ENCODE data around the gene KIAA0586. TPM values are rescaled to one million over a fixed set of nuclear protein-coding genes. Genes with fewer than 3 reads are reported as not detected.

The KIAA0586 gene
- total RNA-seq, 1 donor from 2014 or later = 19.7 TPM

DNA sequence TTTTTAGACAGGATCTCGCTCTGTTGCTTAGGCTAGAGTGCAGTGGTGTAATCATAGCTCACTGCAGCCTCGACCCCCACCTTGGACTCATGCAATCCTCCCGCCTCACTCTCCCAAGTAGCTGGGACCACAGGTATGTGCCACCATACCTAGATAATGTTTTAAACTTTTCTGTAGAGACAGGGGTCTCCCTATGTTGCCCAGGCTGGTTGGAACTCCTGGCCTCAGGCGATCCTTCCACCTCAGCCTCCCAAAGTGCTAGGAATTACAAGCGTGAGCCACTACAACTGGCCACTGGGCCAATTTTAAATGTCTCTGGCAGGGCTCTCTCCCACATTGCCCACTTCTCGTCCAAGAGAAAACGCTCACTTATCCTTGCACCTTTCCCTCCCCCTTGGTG, 143.7 kb downstream of the KIAA0586 start:
- no peaks in the 10 kb centered on the region for H3K27me3 Mint-ChIP-seq (ENCODE audit: low read depth)
- no peak for DNase-seq (ENCODE audit: low spot score in 2 of 2, unreplicated experiment in 2 of 2)
- TF ChIP-seq, protein P1, sequence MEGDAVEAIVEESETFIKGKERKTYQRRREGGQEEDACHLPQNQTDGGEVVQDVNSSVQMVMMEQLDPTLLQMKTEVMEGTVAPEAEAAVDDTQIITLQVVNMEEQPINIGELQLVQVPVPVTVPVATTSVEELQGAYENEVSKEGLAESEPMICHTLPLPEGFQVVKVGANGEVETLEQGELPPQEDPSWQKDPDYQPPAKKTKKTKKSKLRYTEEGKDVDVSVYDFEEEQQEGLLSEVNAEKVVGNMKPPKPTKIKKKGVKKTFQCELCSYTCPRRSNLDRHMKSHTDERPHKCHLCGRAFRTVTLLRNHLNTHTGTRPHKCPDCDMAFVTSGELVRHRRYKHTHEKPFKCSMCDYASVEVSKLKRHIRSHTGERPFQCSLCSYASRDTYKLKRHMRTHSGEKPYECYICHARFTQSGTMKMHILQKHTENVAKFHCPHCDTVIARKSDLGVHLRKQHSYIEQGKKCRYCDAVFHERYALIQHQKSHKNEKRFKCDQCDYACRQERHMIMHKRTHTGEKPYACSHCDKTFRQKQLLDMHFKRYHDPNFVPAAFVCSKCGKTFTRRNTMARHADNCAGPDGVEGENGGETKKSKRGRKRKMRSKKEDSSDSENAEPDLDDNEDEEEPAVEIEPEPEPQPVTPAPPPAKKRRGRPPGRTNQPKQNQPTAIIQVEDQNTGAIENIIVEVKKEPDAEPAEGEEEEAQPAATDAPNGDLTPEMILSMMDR (IDR thresholded peaks at IDR 0.05; ENCODE audit: unreplicated experiment) = no peak
- H3K36me3 Mint-ChIP-seq = no peaks in the 10 kb centered on the region
- H3K9me3 Mint-ChIP-seq = no peaks in the 10 kb centered on the region
- H3K4me1 Mint-ChIP-seq = peaks cover 21% of the 10 kb centered on the region
- no peak overlapping the region for H3K27ac Mint-ChIP-seq
- H3K4me3 Mint-ChIP-seq = no peak overlapping the region

DNA sequence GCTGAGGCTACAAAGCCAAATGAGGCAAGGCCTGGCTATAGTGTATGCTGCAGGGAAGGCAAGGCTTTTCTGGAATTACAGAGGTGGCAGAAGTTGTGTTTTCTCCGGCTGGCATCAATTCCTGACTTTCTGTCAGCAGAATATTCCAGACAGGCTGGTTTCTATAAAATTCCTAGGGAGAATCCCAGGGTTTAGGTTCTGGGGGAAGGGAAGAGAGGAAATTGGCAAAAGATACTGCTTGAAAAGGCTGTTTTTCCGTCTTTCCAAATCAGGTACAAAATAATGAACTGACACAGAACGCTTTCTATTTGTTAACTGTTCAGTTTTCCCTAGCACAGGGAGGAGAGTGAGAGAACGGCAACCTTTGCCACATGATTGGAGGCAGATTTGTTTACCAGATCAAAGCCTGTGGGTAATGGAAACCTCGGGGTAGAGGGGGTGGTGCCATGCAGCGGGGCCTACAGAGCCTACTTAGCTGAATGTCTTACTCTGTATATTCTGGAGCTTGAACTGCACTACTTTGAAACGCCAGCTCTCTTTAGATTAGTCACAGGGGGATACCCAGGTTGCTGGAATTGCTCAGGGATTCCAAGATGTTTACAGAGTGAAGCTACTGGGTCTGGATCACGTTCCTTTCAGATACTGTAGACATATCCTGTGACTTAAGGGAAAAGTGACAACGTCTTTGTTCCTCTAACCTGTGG, 144.4 kb downstream of the KIAA0586 start:
- Mint-ChIP-seq H3K4me1 (peaks cover 19% of the 10 kb centered on the region), H3K36me3 (no peaks in the 10 kb centered on the region), H3K27ac (peak overlapping the region; percentile 77), H3K9me3 (no peaks in the 10 kb centered on the region), H3K4me3 (no peak overlapping the region), H3K27me3 (ENCODE audit: low read depth) (no peaks in the 10 kb centered on the region)
- DNase-seq (ENCODE audit: low spot score in 2 of 2, unreplicated experiment in 2 of 2) = no peak
- TF ChIP-seq, protein P1 (IDR thresholded peaks at IDR 0.05; ENCODE audit: unreplicated experiment) = no peak

DNA sequence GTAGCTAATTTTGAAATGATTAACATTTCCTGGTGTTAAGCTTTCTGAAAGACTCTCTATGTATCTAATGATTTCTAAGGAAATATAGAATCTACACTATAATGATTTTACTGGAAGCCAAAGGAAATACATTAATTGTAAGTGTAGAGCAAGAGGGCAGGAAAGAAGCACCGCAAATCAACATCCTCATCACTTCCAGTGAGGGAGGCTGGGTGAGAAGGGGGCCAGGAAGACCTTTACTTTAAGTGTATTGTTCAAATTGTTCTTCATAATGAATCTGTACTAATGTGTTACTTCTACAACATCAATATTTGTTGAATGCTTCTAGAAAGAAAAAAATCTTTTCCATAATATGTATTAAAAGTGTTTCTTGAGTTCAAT, 144.9 kb downstream of the KIAA0586 start:
- H3K27me3 Mint-ChIP-seq (ENCODE audit: low read depth) = no peaks in the 10 kb centered on the region
- DNase-seq (ENCODE audit: low spot score in 2 of 2, unreplicated experiment in 2 of 2) = no peak
- TF ChIP-seq, protein P1 (IDR thresholded peaks at IDR 0.05; ENCODE audit: unreplicated experiment) = no peak
- H3K36me3 Mint-ChIP-seq = no peaks in the 10 kb centered on the region
- H3K4me3 Mint-ChIP-seq = no peak overlapping the region
- H3K27ac Mint-ChIP-seq = peak overlapping the region; percentile 77
- peaks cover 19% of the 10 kb centered on the region for H3K4me1 Mint-ChIP-seq
- no peaks in the 10 kb centered on the region for H3K9me3 Mint-ChIP-seq

DNA sequence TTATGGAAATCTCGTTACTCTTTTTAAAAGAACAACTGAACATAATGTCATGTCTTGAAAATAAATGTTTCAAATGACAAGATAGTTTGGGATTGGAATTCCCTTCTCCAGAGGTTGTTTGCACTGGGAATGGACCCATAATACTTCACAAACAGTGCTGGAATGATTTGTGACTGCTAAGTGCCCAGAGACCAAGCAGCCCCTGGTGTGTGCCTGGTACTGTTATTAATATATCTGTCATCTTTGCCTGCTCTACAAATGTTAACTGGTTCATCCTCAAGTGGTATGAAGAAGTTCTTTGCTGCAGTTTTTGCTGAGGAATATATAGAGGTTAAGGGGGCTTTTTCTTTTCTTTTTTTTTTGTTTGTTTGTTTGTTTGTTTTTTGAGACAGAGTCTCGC, 145.3 kb downstream of the KIAA0586 start:
- Mint-ChIP-seq H3K27ac (no peak overlapping the region), H3K27me3 (ENCODE audit: low read depth) (no peaks in the 10 kb centered on the region), H3K9me3 (no peaks in the 10 kb centered on the region), H3K4me1 (peaks cover 20% of the 10 kb centered on the region), H3K4me3 (no peak overlapping the region), H3K36me3 (no peaks in the 10 kb centered on the region)
- no peak for DNase-seq (ENCODE audit: low spot score in 2 of 2, unreplicated experiment in 2 of 2)
- TF ChIP-seq, protein P1 (IDR thresholded peaks at IDR 0.05; ENCODE audit: unreplicated experiment) = no peak

DNA sequence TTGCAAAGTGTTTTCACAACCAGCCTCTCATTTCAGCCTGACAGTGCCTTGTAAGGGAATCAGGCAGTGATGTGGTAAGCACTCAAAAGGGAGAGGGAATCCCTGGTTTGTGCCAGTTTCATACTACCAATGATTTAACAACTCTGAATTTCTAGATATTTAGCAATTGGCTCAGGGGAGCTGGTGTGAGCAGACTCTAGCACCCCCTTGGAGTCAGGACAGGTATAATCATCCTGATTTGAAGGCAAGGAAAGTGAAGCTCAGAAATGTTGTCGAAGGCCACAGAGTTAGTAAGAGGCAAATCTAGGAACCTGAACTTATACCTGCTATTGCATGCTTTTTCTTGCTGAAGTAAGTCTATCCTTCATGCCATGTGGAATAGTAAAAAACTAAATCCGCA, 147.1 kb downstream of the KIAA0586 start:
- TF ChIP-seq, protein P1 (IDR thresholded peaks at IDR 0.05; ENCODE audit: unreplicated experiment) = no peak
- Mint-ChIP-seq H3K4me1 (peaks cover 18% of the 10 kb centered on the region), H3K36me3 (no peaks in the 10 kb centered on the region), H3K27ac (no peak overlapping the region), H3K27me3 (ENCODE audit: low read depth) (no peaks in the 10 kb centered on the region), H3K9me3 (no peaks in the 10 kb centered on the region), H3K4me3 (no peak overlapping the region)
- no peak for DNase-seq (ENCODE audit: low spot score in 2 of 2, unreplicated experiment in 2 of 2)

All from mesothelial cell of epicardium (in vitro differentiated cells).